ENCODE data around the gene DCDC2B.
"Not testable (repeated sequence)": the region's sequence is repeated elsewhere in the genome, so short reads cannot be mapped to it uniquely, and the experiment has no call there.

Gene DCDC2B

GRCh38 chr1:32208891-32209328 lies at the start of gene DCDC2B:
TSS of gene DCDC2B (plus strand) at chr1:32209089. CDS start at chr1:32209094, 5 bp downstream.
- Histone ChIP-seq H3K27ac (ENCODE audit: low read length) (no peak within 1 kb of the TSS), H3K9me3 (replicated peaks; ENCODE audit: insufficient read depth, low read length) (no peaks in the 10 kb centered on the region), H3K4me1 (ENCODE audit: low read length) (peaks cover 7% of the 10 kb centered on the region; the same call in 1 of the 2 replicates), H3F3A (ENCODE audit: insufficient read depth, low read length) (no peaks in the 10 kb centered on the region), H3K4me3 (ENCODE audit: low read length) (no peak within 1 kb of the TSS), H3K79me2 (ENCODE audit: low read length) (peaks cover 9% of the 10 kb centered on the region), H3K9me2 (replicated peaks; ENCODE audit: insufficient read depth, low read length) (no peaks in the 10 kb centered on the region), H3K9ac (ENCODE audit: low read length) (no peak within 1 kb of the TSS), H3K4me2 (ENCODE audit: low read depth, low read length) (no peak within 1 kb of the TSS), H3K36me3 (replicated peaks; ENCODE audit: insufficient read depth, low read length) (no peaks in the 10 kb centered on the region), H4K20me1 (ENCODE audit: insufficient read depth, low read length) (no peaks in the 10 kb centered on the region), H3K27me3 (replicated peaks; ENCODE audit: insufficient read depth, low read length) (no peaks in the 10 kb centered on the region), H2AFZ (ENCODE audit: low read length) (no peak within 1 kb of the TSS)
- TF ChIP-seq EZH2 (optimal IDR thresholded peaks at IDR 0.05; ENCODE audit: low read depth, low read length), result no peak
- no peak for DNase-seq

- Histone ChIP-seq H3F3A (ENCODE audit: insufficient read depth, low read length) (no peaks in the 10 kb centered on the region), H3K27ac (ENCODE audit: low read length) (no peak overlapping the region), H3K9ac (ENCODE audit: low read length) (no peak overlapping the region), H3K4me1 (ENCODE audit: low read length) (0 out of 2 replicates have a peak, but pooled peaks cover 6% of the 10 kb centered on the region), H3K4me2 (ENCODE audit: low read depth, low read length) (no peak overlapping the region), H3K9me3 (replicated peaks; ENCODE audit: insufficient read depth, low read length) (no peaks in the 10 kb centered on the region), H2AFZ (ENCODE audit: low read length) (no peak overlapping the region), H4K20me1 (ENCODE audit: insufficient read depth, low read length) (no peaks in the 10 kb centered on the region), H3K4me3 (ENCODE audit: low read length) (no peak overlapping the region), H3K79me2 (ENCODE audit: low read length) (peaks cover 6% of the 10 kb centered on the region; the same call in 1 of the 2 replicates), H3K9me2 (replicated peaks; ENCODE audit: insufficient read depth, low read length) (no peaks in the 10 kb centered on the region), H3K36me3 (replicated peaks; ENCODE audit: insufficient read depth, low read length) (peaks cover 6% of the 10 kb centered on the region; the same call in 1 of the 2 replicates), H3K27me3 (replicated peaks; ENCODE audit: insufficient read depth, low read length) (no peaks in the 10 kb centered on the region)
- DNase-seq, result no peak
- TF ChIP-seq EZH2phosphoT487 (IDR thresholded peaks at IDR 0.05; ENCODE audit: low read length), result no peak
- TF ChIP-seq EZH2 (optimal IDR thresholded peaks at IDR 0.05; ENCODE audit: low read depth, low read length), result no peak
- no peak for TF ChIP-seq CTCF (IDR thresholded peaks at IDR 0.05; ENCODE audit: low read length)
Observed at GRCh38 chr1:32159189-32159588, 49.7 kb upstream of the DCDC2B start.

GRCh38 chr1:32163405-32163804 lies 45.5 kb upstream of the DCDC2B start:
- Histone ChIP-seq H4K20me1 (ENCODE audit: insufficient read depth, low read length) (no peaks in the 10 kb centered on the region), H3K9me2 (replicated peaks; ENCODE audit: insufficient read depth, low read length) (no peaks in the 10 kb centered on the region), H2AFZ (ENCODE audit: low read length) (no peak overlapping the region), H3K27ac (ENCODE audit: low read length) (no peak overlapping the region), H3K4me3 (ENCODE audit: low read length) (no peak overlapping the region), H3K36me3 (replicated peaks; ENCODE audit: insufficient read depth, low read length) (no peaks in the 10 kb centered on the region; the same call in 1 of the 2 replicates), H3F3A (ENCODE audit: insufficient read depth, low read length) (no peaks in the 10 kb centered on the region), H3K9ac (ENCODE audit: low read length) (no peak overlapping the region), H3K79me2 (ENCODE audit: low read length) (no peaks in the 10 kb centered on the region), H3K4me1 (ENCODE audit: low read length) (0 out of 2 replicates have a peak, but pooled peaks cover 6% of the 10 kb centered on the region), H3K4me2 (ENCODE audit: low read depth, low read length) (no peak overlapping the region), H3K27me3 (replicated peaks; ENCODE audit: insufficient read depth, low read length) (no peaks in the 10 kb centered on the region), H3K9me3 (replicated peaks; ENCODE audit: insufficient read depth, low read length) (no peaks in the 10 kb centered on the region)
- no peak for TF ChIP-seq CTCF (IDR thresholded peaks at IDR 0.05; ENCODE audit: low read length)
- no peak for DNase-seq

GRCh38 chr1:32165633-32166032 lies 43.3 kb upstream of the DCDC2B start:
- not testable (repeated sequence) for H3K9me3 ChIP-seq (replicated peaks; ENCODE audit: insufficient read depth, low read length); H3K9me2 ChIP-seq (replicated peaks; ENCODE audit: insufficient read depth, low read length); H3K4me2 ChIP-seq (ENCODE audit: low read depth, low read length); H3K27ac ChIP-seq (ENCODE audit: low read length); H2AFZ ChIP-seq (ENCODE audit: low read length); H3K36me3 ChIP-seq (replicated peaks; ENCODE audit: insufficient read depth, low read length); H3K4me3 ChIP-seq (ENCODE audit: low read length); H4K20me1 ChIP-seq (ENCODE audit: insufficient read depth, low read length); DNase-seq; H3K79me2 ChIP-seq (ENCODE audit: low read length); H3K9ac ChIP-seq (ENCODE audit: low read length); H3K4me1 ChIP-seq (ENCODE audit: low read length); H3K27me3 ChIP-seq (replicated peaks; ENCODE audit: insufficient read depth, low read length); H3F3A ChIP-seq (ENCODE audit: insufficient read depth, low read length)

Measured in MM.1S (cell line).